Measurements from ENCODE around the gene SNX3.

SNX3 gene

DNA sequence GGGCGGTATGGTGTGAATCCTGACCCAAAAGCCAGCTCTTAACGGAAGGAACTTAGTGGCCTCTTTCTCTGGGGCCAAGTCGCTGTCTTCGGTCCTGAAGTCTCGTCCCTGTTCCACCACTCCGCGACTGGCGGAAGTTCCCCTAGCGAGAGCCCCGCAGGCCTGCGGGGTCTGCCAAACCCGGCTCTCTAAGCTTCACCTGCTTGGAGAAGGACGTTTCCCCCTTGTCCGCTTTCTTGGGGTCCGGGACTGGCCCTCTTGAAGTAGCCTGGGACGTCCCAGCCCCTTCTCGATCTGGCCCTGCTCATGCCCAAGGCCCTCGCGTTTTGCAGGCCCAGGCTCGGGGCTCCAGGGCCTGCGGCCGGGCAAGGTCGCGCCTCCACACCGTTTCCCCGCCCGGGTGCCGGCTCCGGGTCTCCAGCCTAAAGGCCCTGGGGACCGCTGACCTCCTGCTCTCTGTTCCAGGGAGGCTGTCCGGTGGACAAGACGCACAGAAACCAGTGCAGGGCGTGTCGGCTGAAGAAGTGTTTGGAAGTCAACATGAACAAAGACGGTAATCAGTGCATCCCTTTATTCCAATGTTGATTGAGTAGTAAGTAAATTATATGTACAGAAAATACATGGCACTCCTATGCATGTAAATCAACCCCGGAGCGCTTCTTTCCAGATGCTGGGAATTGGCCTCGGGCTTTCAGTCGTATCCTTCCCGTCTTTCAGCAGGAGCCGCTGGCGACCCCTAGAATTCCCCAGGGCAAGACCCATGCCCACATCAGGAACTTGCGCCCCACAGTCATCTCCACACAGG lies 86.3 kb downstream of the SNX3 start:
- no peak for FAIRE-seq
- no peak for DNase-seq (ENCODE audit: extremely low spot score, insufficient read length, low read depth)

DNA sequence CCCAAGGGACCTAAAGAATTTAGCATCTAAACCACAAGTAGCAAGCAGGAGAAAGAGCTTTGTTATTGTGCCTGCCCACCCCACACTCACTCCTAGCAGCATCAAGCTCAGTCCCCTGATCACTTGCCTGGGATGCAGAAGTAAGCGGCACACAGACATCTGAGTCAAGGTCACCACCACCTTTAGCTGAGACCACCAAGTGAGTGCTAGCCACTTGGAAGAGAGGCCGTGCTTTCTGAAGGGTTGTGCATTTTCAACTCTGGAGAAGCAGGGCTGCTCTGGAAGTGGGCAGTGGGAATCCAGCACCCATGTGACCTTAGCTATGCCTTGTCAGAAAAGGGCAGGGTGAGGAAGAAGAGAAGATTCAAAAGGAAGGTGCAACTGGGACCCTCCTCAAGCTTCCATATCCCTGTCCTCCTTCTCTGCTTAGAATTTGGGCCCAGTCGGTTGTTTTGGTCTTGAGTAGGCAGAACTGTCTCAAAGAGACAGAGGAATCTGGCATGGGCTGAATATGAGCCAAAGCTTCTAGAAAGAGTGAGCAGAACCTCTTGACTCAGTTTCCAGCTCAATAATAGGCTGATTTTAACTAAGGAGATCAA lies 88.8 kb downstream of the SNX3 start:
- no peak for FAIRE-seq

GRCh38 chr6:108171291-108171917 lies 89.4 kb downstream of the SNX3 start:
- FAIRE-seq (no peak), DNase-seq (ENCODE audit: extremely low spot score, insufficient read length, low read depth) (no peak)

More for the DNA sequence above, 88.8 kb downstream of the SNX3 start:
- no peak for DNase-seq (ENCODE audit: extremely low spot score, insufficient read length, low read depth)

DNA sequence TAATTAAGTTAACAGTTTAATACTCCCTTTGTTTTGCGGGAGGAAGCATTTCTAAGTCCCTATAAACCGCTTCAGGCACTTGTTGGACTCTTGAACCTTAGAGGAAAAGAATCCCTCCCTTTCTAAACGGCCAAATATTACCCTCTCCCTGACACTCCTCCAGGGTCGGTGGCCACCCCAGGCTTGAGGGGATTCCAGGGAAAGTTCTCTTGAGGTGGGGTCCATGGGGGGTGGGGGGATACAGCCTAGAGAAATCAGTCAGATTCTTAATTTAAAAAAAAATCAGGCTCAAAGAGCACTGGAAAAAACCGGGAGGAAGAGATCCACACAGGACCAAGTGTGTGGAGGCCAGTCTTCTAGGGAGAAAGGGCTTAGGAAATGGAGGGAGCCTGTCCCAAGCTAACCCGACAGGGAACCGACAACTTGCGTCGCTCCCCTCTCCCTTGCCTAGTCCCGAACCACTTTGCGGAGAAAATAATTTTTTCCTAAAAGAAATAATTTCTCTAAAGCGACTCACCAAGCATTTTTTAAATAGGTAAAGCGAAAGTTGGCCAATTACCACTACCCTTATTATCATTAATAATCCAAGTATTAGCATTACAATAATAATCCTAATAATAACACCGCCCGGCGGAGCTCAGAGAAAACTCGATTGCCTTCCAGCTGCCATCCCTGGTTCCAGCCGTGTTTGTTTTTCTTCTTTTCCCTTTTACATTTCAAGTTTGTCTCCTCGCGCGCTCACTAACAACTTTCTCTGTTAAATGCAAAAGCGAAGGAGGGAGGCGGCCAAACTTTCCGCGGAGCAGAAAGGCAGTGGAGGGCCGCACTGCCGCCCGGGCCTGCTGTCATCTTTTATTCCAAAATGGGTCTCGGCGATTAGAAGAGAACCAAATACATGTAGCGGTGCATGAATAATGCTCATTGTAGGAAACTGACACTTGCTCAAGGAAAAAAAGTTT lies 90.2 kb downstream of the SNX3 start:
- DNase-seq (ENCODE audit: extremely low spot score, insufficient read length, low read depth) (no peak), FAIRE-seq (no peak)

DNA sequence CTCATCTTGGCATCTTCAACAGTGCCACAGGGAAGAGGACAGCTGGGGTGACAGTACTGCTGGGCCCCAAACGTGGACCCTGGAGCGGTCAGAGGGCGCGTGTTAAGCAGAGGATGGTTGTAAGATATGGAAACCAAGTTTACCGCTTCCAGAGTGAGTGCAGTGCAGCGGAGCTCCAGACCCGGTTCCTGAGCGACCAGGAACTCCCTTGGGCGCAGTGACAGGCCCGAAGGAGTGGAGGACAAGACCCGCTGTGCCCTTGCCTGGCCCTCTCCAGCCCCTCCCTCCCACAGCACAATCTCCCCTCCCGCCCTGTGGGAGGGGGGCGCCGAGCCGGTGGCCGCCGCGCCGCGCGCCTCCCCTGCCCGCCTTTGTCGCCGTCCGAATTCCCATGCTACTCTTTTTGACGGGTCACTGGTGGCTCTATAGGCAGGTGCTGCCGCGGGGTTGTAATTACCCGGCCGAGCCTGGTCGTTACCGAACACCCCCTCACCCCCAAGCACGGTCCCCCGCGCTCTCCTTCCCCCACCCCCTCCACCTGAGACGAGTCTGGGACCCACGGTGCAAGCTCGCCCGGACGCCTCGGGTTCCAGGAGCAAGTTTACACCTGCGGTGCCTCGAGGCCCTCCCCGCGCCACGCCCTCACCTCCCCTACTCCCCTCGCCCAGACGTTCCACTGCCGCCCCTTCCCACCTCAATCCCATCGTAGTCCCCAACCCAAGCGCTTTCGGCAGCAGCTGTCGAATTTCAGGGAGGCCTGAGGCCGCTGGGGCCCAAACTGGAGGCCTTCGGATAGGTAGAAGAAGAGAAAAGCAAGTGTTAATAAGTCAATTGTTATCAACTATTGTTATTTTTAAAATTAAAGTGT lies 91.1 kb downstream of the SNX3 start:
- DNase-seq (ENCODE audit: extremely low spot score, insufficient read length, low read depth) (no peak), FAIRE-seq (no peak)

GRCh38 chr6:108168501-108169463 lies 92.1 kb downstream of the SNX3 start:
- DNase-seq (ENCODE audit: extremely low spot score, insufficient read length, low read depth) (no peak), FAIRE-seq (no peak)

- FAIRE-seq (no peak), DNase-seq (ENCODE audit: extremely low spot score, insufficient read length, low read depth) (no peak)
Observed at GRCh38 chr6:108168090-108168463, 92.8 kb downstream of the SNX3 start.

- DNase-seq (ENCODE audit: extremely low spot score, insufficient read length, low read depth) (no peak), FAIRE-seq (no peak)
Observed at GRCh38 chr6:108167449-108168089, 93.3 kb downstream of the SNX3 start.

GRCh38 chr6:108166664-108167448 lies 94.0 kb downstream of the SNX3 start:
- DNase-seq (ENCODE audit: extremely low spot score, insufficient read length, low read depth) (no peak), FAIRE-seq (no peak)

DNA sequence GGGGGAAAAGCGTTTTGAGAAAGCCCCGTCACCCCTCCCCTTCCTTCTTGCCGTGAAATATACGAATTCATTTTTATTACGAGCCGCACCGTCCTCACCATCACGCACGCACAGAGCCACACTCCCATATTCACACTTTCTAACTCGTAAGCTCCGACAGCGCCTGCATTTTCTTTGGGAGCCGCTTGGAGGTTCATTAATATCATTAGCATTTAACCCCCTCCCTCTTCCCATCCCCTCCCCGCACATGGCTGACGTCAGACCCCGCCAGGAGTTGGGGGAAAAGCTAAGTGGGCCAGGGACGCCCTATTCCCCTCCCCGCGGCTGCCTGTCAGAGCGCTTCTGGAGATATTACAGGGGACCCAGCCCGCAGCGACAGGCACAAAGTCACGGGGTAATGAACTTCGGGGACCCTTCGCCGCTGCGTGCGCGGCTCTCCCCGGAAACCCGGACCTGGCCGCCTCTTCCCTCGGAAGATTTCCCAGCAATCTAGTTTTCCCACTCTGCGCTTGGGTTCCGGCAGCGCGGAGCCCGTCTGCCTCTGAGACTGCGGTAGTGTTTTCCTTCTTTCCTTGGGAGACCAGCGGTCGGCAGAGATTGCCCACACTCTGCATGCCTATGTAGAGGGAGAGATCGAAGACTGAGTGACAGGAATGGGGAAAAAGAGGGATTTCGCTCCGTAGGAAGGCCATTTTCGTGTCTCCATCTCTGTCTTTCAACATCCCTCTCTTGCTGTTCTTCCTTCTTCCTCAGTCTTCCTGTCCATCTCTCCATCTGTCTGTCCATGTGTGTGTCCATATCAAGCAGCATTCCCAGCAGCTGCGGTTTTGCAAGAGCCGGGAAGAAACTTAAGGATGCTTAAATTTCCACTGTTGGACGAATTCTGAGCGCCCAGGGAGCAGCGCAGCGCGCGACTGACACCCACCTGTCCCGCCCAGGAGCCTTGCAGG lies 94.9 kb downstream of the SNX3 start, which contains the start of gene NR2E1:
Gene NR2E1 (plus strand): TSS at position 309 of the 950 bp plus-strand sequence. CDS start 744 bp downstream, outside the sequence.
- no peak for FAIRE-seq
- DNase-seq (ENCODE audit: extremely low spot score, insufficient read length, low read depth) = no peak

GRCh38 chr6:108164815-108165706 lies 95.8 kb downstream of the SNX3 start:
- DNase-seq (ENCODE audit: extremely low spot score, insufficient read length, low read depth) = no peak
- FAIRE-seq = no peak

- DNase-seq (ENCODE audit: extremely low spot score, insufficient read length, low read depth) = no peak
- no peak for FAIRE-seq
Observed at GRCh38 chr6:108164543-108164814, 96.4 kb downstream of the SNX3 start.

DNA sequence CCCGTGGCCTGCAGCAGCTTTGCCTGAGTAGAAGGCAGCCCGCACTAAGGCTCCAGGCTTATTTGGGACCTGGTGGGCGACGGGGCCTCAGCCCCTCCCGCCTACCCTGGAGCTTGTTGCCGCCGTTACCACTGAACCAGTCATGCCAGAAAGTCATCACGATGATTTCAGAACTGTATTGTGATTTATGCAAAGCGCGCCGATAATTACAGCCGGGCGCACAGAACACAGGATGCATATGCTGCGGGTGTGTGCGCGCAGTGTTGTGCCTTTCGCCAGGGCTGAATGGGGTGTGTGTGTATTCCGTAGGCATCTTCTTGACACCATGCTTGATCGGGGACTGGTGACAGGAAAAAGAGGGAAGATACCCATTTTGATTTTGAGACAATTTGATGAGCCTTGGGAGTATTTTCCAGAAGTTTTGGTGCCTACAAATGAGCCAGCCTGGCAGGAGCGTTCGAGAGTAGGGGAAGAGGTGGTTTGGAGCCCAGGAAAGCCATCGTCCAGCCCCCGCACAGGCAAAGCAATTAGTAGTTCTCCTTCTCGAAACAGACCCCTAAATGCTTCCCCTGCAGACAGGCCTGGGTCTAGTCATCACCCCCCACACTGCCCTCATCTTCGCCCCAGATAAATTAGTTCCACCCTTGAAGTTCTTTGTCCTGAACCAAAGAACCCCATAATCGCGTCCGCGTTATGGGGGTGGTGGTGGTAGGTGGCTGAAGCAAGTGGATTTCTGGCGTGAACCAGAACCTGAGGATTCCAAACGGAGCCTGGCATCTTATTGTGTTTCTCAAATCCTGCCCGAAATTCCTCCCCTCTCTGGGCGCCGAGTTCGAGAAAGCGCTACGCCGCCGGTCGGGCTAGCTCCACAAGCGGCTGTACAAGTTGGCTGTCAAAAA lies 96.9 kb downstream of the SNX3 start:
- DNase-seq (ENCODE audit: extremely low spot score, insufficient read length, low read depth) = no peak
- FAIRE-seq = no peak

DNA sequence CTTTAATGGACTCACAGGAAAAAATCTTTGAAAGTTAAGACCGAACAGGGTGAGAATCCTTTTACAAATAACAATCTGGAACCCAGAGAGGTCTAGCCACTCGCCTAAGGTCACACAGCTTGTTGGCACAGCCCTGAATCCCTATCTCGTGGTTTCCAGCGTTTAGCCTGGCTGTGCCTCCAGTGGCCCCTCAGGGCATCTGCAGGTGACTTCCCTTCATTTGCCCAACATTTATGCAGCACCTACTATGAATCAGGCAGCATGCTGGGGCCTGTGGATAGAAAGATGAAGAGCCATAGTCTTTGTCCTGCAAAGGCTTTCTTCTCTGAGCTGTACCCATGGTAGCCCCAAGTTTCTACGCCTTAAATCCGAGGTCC lies 97.6 kb downstream of the SNX3 start:
- DNase-seq (ENCODE audit: extremely low spot score, insufficient read length, low read depth) (no peak), FAIRE-seq (no peak)

Data from GM18507 (cell line).